SK-N-MC (cell line): ENCODE data around the gene CCDC127.
"Not testable (repeated sequence)": the region's sequence is repeated elsewhere in the genome, so short reads cannot be mapped to it uniquely, and the experiment has no call there.

Experiments used
- EZH2 ChIP-seq: fragments of 200-600 bp; sonication (generic); IDR thresholded peaks from one replicate; pipeline ENCODE4 v1.6.1; 2017; ENCODE audit warnings: antibody characterized with exemption
- FOXP2 ChIP-seq: optimal IDR thresholded peaks from 2 replicates; pipeline ENCODE3; 2011; ENCODE audit warnings: mild to moderate bottlenecking, moderate library complexity; ENCODE audit not compliant: insufficient read depth; ENCODE audit errors: extremely low read length, control extremely low read depth
- POLR2AphosphoS5 ChIP-seq: IDR thresholded peaks from 2 replicates; pipeline ENCODE4 v1.6.1; 2012; ENCODE audit warnings: mild to moderate bottlenecking, low read depth, low read length, borderline replicate concordance

GRCh38 chr5:197031-197430 is 20.9 kb downstream of the CCDC127 start:
- TF ChIP-seq FOXP2, EZH2, POLR2AphosphoS5: not testable (repeated sequence)
